HG03354 (cell line): ENCODE results near the gene FSTL1.

Source experiments
- ATAC-seq: cut with Tn5 transposase; IDR thresholded peaks from one replicate; pipeline ENCODE4 v1.9.1; 2021; ENCODE audit warnings: mild to moderate bottlenecking; ENCODE audit not compliant: unreplicated experiment, poor library complexity, severe bottlenecking

FSTL1 gene

GRCh38 chr3:120450600-120451271 is at the start of gene FSTL1:
TSS of gene FSTL1 (minus strand) at chr3:120450992. CDS start at chr3:120450746, 246 bp downstream.
- no peak for ATAC-seq

GRCh38 chr3:120498556-120499346 is 48.0 kb upstream of the FSTL1 start:
- ATAC-seq = no peak

GRCh38 chr3:120497818-120498217 is 47.0 kb upstream of the FSTL1 start:
- ATAC-seq = no peak

GRCh38 chr3:120497336-120497735 is 46.5 kb upstream of the FSTL1 start:
- no peak for ATAC-seq

GRCh38 chr3:120496278-120497002 is 45.6 kb upstream of the FSTL1 start:
- no peak for ATAC-seq

GRCh38 chr3:120495809-120496208 is 45.0 kb upstream of the FSTL1 start:
- no peak for ATAC-seq

- ATAC-seq = no peak
Observed at GRCh38 chr3:120492103-120492502, 41.3 kb upstream of the FSTL1 start.

- ATAC-seq = no peak
Observed at GRCh38 chr3:120489421-120489820, 38.6 kb upstream of the FSTL1 start.

- ATAC-seq = no peak
Observed at GRCh38 chr3:120488296-120488695, 37.5 kb upstream of the FSTL1 start.

- no peak for ATAC-seq
Observed at GRCh38 chr3:120487191-120487650, 36.4 kb upstream of the FSTL1 start.

GRCh38 chr3:120481081-120481480 is 30.3 kb upstream of the FSTL1 start:
- ATAC-seq = no peak

GRCh38 chr3:120477781-120478180 is 27.0 kb upstream of the FSTL1 start:
- no peak for ATAC-seq

- no peak for ATAC-seq
Observed at GRCh38 chr3:120475722-120476377, 25.1 kb upstream of the FSTL1 start.

- ATAC-seq = no peak
Observed at GRCh38 chr3:120473896-120474675, 23.3 kb upstream of the FSTL1 start.

GRCh38 chr3:120473389-120473788 is 22.6 kb upstream of the FSTL1 start:
- ATAC-seq = no peak

- no peak for ATAC-seq
Observed at GRCh38 chr3:120472121-120472844, 21.5 kb upstream of the FSTL1 start.

- no peak for ATAC-seq
Observed at GRCh38 chr3:120471643-120472042, 20.9 kb upstream of the FSTL1 start.

- ATAC-seq = no peak
Observed at GRCh38 chr3:120470870-120471269, 20.1 kb upstream of the FSTL1 start.

- no peak for ATAC-seq
Observed at GRCh38 chr3:120469882-120470301, 19.1 kb upstream of the FSTL1 start.
